Smooth muscle cell (in vitro differentiated cells): Measurements from ENCODE around the gene ACAN. TPM values are rescaled to one million over a fixed set of nuclear protein-coding genes. Genes with fewer than 3 reads are reported as not detected.

Experiments
- DNase-seq: peaks from one replicate; lab custom pipeline; 2025; ENCODE audit not compliant: unreplicated experiment; lab: John Stamatoyannopoulos, UW
- H2AFZ ChIP-seq: fragments of 200-600 bp; sonication (generic); 2 replicates; pipeline ENCODE4 v1.6.0; 2016; ENCODE audit warnings: antibody characterized with exemption, low read depth, mild to moderate bottlenecking
- H3F3A ChIP-seq: fragments of 200-600 bp; sonication (generic); 2 replicates; pipeline ENCODE4 v1.6.0; 2017; ENCODE audit warnings: antibody characterized with exemption, low read depth
- H3K27ac ChIP-seq: fragments of 200-600 bp; sonication (generic); 2 replicates; pipeline ENCODE4 v1.5.1; 2016; ENCODE audit warnings: low read depth, mild to moderate bottlenecking
- H3K27me3 ChIP-seq: fragments of 200-600 bp; sonication (generic); 2 replicates; pipeline ENCODE4 v1.6.1; 2016; ENCODE audit warnings: low read depth, mild to moderate bottlenecking
- H3K36me3 ChIP-seq: fragments of 200-600 bp; sonication (generic); 2 replicates; pipeline ENCODE4 v1.5.1; 2016; ENCODE audit warnings: low read depth
- H3K4me1 ChIP-seq: fragments of 200-600 bp; sonication (generic); 2 replicates; pipeline ENCODE4 v1.5.1; 2016; ENCODE audit warnings: low read depth
- H3K4me2 ChIP-seq: fragments of 200-600 bp; sonication (generic); 2 replicates; pipeline ENCODE4 v1.6.0; 2016; ENCODE audit warnings: mild to moderate bottlenecking
- H3K4me3 ChIP-seq: fragments of 200-600 bp; sonication (generic); 2 replicates; pipeline ENCODE4 v1.5.1; 2016; ENCODE audit warnings: mild to moderate bottlenecking
- H3K79me2 ChIP-seq: fragments of 200-600 bp; sonication (generic); 2 replicates; pipeline ENCODE4 v1.6.0; 2016; ENCODE audit warnings: low read depth, mild to moderate bottlenecking
- H3K9ac ChIP-seq: fragments of 200-600 bp; sonication (generic); 2 replicates; pipeline ENCODE4 v1.6.0; 2016; ENCODE audit warnings: low read depth
- H3K9me3 ChIP-seq: fragments of 200-600 bp; sonication (generic); replicated peaks from 2 replicates; pipeline ENCODE4 v1.5.1; 2016; ENCODE audit warnings: low read depth
- H4K20me1 ChIP-seq: fragments of 200-600 bp; sonication (generic); 2 replicates; pipeline ENCODE4 v1.6.0; 2016; ENCODE audit warnings: low read depth
- CTCF ChIP-seq: fragments of 200-600 bp; sonication (generic); IDR thresholded peaks from 2 replicates; pipeline ENCODE4 v1.5.1; 2017; ENCODE audit warnings: borderline replicate concordance, mild to moderate bottlenecking, antibody characterized with exemption; ENCODE audit not compliant: insufficient read depth, poor library complexity, severe bottlenecking
- WGBS: methylation state at CpG from one replicate; pipeline ENCODE4 v1.1.7; 2016; ENCODE audit warnings: low lambda C conversion rate; 5-methylcytosine and 5-hydroxymethylcytosine counted together
- polyA plus RNA-seq: library from polyadenylated mRNA; unstranded; fragments of >200 nt; fragmentation: Nextera tagmentation; extraction: Ambion mirVana; gene quantifications from 2 replicates; pipeline ENCODE4 v1.2.1, GENCODE V29; 2016
- total RNA-seq: library from RNA; depleted of rRNA; stranded (reverse); fragments of >200 nt; gene quantifications from 2 replicates; pipeline ENCODE4 v1.2.3, GENCODE V29; 2014

ACAN gene
- total and polyA plus RNA-seq, 2 experiments from 2014 or later = not detected

DNA sequence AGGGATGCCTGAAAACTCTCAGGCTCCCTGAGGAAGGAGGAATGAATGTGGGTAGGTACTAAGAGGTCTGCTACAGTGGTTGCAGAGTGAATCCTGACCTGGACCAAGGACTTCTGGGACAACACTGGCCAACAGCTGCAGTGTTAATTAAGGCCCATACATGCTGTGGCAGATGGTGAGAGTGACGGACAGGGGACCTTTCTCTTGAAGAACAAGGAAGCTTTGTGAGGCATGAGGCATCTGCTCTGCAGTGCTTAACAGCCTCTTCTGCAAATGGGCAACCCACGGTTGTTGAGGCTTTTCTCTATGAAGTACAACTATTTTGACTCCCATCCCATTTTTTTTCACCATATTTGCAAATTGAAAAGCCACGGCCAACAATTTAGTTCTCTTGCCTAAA, 26.6 kb upstream of the ACAN start:
- no peaks in the 10 kb centered on the region for H3K36me3 ChIP-seq
- no peaks in the 10 kb centered on the region for H3K4me1 ChIP-seq
- H2AFZ ChIP-seq = no peak overlapping the region
- no peak overlapping the region for H3K4me2 ChIP-seq
- no peaks in the 10 kb centered on the region for H4K20me1 ChIP-seq
- H3K9ac ChIP-seq = no peak overlapping the region
- H3K4me3 ChIP-seq = no peak overlapping the region
- H3K9me3 ChIP-seq = no peaks in the 10 kb centered on the region
- WGBS = 85% methylated on average over 3 of the region's 3 CpGs
- no peak overlapping the region for H3K27ac ChIP-seq
- DNase-seq = no peak
- no peaks in the 10 kb centered on the region for H3K27me3 ChIP-seq
- H3K79me2 ChIP-seq = no peaks in the 10 kb centered on the region
- no peaks in the 10 kb centered on the region for H3F3A ChIP-seq
- TF ChIP-seq CTCF = no peak

DNA sequence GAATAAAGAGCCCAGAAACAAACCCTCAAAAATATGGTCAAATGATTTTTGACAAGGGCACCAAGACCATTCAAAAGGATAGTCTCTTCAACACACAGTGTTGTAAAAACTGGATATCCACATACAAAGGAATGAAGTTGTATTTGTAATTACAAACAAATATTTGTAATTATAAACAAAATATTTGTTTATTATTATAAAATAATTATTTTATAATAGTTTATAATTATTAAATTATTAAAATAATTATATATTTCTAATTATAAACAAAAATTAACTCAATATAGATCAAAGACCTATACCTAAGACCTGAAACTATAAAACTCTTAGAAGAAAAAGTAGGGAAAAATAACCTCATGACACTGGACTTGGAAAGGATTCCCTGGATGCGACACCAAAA, 23.3 kb upstream of the ACAN start:
- 100% methylated on average over 1 of the region's 1 CpG for WGBS

DNA sequence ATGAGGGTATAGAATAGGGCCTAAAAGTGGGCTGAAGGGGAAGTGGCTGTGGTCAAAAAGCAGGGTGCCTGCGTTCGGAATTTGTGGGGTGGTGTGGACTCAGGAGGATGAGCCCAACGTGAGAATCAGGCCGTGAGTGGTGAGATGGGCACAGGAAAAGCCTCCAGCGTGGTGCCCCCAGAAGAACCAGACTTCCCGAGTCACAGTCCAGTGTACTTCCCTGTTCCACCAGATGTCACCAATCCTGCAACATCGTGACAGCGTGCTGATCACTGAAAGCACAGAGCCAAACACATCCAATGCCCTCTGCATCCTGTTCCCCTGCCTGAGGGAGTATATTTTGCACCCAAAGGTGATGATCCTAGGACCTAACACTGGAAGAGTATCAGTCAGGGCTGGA, 20.8 kb upstream of the ACAN start:
- H3K4me2 ChIP-seq = no peak overlapping the region
- no peaks in the 10 kb centered on the region for H3F3A ChIP-seq
- H4K20me1 ChIP-seq = no peaks in the 10 kb centered on the region
- H3K36me3 ChIP-seq = no peaks in the 10 kb centered on the region
- H3K79me2 ChIP-seq = no peaks in the 10 kb centered on the region
- no peaks in the 10 kb centered on the region for H3K4me1 ChIP-seq
- peaks cover 4% of the 10 kb centered on the region for H3K27me3 ChIP-seq
- 82% methylated on average over 8 of the region's 8 CpGs for WGBS
- no peak for DNase-seq
- no peak overlapping the region for H3K9ac ChIP-seq
- H2AFZ ChIP-seq = no peak overlapping the region
- no peaks in the 10 kb centered on the region for H3K9me3 ChIP-seq
- no peak for TF ChIP-seq CTCF
- no peak overlapping the region for H3K4me3 ChIP-seq
- no peak overlapping the region for H3K27ac ChIP-seq

More for the DNA sequence above, 23.3 kb upstream of the ACAN start:
- Histone ChIP-seq H3K9me3 (no peaks in the 10 kb centered on the region), H3F3A (no peaks in the 10 kb centered on the region), H3K27me3 (no peaks in the 10 kb centered on the region), H2AFZ (no peak overlapping the region), H3K4me1 (no peaks in the 10 kb centered on the region), H3K9ac (no peak overlapping the region), H3K36me3 (no peaks in the 10 kb centered on the region), H3K4me2 (no peak overlapping the region), H3K27ac (no peak overlapping the region), H3K79me2 (no peaks in the 10 kb centered on the region), H3K4me3 (no peak overlapping the region), H4K20me1 (no peaks in the 10 kb centered on the region)
- no peak for DNase-seq
- TF ChIP-seq CTCF = no peak

DNA sequence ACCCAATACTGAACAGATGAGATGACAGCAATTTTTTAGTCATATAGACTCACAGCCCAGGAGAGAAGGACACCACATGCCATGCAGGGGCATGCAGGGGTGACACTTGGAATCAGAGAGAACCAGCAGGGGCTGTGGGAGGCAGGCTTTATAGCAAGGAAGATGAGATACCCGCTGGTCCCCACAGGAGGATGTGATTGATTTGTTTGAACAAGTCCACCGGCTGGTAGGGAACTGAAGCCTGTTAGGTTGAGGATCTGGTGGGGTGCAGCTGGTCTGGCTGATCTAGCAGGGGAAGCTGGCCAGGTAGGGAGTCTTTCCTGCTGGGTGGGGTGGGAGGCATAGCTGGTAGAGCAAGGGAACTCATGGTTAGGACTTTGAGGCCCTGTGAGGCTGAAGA, 18.0 kb upstream of the ACAN start:
- Histone ChIP-seq H3K27ac (no peak overlapping the region), H3K9ac (no peak overlapping the region), H3K79me2 (no peaks in the 10 kb centered on the region), H2AFZ (no peak overlapping the region), H3K4me2 (no peak overlapping the region), H3K4me1 (no peaks in the 10 kb centered on the region), H3K27me3 (peaks cover 4% of the 10 kb centered on the region), H4K20me1 (no peaks in the 10 kb centered on the region), H3F3A (no peaks in the 10 kb centered on the region), H3K4me3 (no peak overlapping the region), H3K36me3 (no peaks in the 10 kb centered on the region), H3K9me3 (no peaks in the 10 kb centered on the region)
- WGBS = 87% methylated on average over 2 of the region's 2 CpGs
- DNase-seq = no peak
- no peak for TF ChIP-seq CTCF
